IPS DF 4.7 (cell line): ENCODE results near the gene EPB41L3.
"Not testable (repeated sequence)": the region's sequence is repeated elsewhere in the genome, so short reads cannot be mapped to it uniquely, and the experiment has no call there.

ENCODE experiments used
- DNase-seq: peaks from one replicate; pipeline ENCODE4 v3.0.0-alpha.2; 2013; ENCODE audit warnings: low spot score; ENCODE audit errors: extremely low read depth

EPB41L3 gene

DNA sequence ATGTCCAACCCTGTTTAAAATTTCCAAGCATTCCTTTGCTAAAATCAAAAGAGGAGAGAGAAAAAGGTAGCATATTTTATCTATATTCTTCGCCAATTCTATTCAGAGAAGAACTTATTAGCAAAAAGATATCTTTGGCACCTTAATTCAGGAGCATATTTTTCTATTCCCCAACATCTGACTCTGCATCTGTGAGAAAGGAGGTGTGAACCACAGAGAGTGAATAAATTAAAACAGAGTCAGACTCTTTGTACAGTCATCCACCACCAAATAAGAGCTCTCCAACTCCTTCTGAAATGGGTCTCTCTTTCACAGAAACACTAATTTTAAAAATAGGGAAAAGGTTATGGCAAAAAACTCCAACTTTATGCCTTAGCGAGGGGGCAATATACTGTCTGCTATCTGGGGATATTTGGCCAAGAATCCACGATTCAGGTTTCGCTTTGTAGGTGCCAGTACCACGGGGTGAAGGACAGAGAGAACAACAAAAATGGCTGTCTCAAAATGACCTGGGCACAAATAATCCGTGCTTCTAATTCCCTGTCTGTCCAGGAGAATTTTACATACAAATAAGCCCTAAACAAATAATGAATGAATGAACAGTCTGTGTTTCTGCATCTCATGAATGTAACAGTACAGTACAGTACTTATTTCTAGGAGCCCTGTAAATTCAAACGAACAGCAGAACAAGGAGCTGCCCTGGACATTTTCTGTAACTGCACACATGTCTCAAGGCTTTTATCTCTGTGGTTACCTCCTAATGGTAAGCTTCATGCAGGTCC lies 43.4 kb downstream of the EPB41L3 start:
- DNase-seq: no peak

GRCh38 chr18:5498452-5498851 lies 45.3 kb downstream of the EPB41L3 start:
- no peak for DNase-seq

GRCh38 chr18:5496305-5496704 lies 47.5 kb downstream of the EPB41L3 start:
- no peak for DNase-seq

GRCh38 chr18:5490753-5491480 lies 52.9 kb downstream of the EPB41L3 start:
- DNase-seq: no peak

DNA sequence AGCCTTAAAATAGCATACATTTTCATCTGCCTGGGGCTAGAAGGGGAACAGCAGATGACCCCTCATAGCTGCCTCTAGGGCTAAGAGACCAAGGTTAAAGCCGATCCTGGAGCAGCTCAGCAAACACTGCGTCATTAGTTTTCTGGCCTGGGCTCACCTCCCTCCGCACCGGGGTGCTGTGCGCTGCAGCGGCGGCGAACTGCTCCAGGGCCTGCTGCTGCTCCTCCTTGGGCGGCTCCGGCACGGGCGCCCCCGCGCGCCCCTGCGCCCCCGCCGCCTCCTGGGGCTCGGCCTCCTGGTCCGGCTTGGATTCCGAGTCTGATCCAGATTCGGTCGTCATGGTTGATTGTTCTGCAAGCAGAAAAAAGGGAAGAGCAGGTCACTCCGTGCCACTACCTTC lies 55.0 kb downstream of the EPB41L3 start:
- DNase-seq: no peak

DNA sequence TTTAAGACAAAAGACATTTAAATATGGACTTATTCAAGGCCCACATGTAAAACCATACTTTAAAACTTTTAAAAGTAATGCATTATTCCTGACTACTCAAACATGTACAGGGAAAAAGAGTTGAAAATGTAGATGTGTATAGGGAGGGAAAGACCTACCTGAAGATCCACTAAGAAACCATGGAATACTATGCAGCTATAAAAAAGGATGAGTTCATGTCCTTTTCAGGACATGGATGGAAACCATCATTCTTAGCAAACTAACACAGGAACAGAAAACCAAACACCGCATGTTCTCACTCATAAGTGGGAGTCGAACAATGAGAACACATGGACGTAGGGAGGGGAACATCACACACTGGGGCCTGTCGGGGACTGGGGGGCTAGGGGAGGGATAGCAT lies 55.8 kb downstream of the EPB41L3 start:
- DNase-seq: not testable (repeated sequence)

DNA sequence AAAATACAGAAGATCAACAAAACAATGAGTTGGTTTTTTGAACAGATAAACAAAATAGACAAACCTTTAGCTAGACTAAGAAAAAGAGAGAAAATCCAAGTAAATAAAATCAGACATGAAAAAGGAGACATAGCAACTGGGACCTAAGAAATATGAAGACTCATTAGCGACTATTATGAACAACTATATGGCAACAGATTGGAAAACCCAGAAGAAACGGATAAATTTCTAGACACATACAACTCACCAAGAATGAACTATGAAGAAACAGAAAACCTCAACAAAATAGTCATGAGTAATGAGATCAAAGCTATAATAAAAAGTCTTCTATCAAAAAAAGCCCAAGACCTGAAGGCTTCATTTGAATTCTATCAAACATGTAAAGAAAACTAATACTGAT lies 59.3 kb downstream of the EPB41L3 start:
- DNase-seq: no peak

DNA sequence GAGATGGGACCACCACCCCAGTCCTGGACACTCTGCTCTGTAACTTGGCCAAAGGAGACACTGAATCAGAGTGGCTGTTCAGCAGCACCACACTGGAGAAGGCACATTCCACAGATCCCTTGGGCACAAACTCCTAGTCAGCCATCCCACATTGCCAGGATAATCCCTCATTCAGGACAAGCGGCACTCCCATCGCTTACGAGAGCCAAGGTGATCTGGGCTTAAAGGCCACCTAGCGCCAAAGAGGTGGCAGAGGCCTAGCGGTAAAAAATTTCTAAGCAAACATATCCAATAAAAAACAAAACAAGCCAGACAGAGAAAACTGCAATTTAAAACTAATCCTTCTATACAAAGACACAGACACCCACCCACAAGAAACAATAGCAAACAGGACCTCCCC lies 62.2 kb downstream of the EPB41L3 start:
- no peak for DNase-seq

- DNase-seq: no peak
These were observed 65.5 kb downstream of the EPB41L3 start for GRCh38 chr18:5478261-5478660.

- DNase-seq: no peak
These were observed 66.6 kb downstream of the EPB41L3 start for GRCh38 chr18:5476961-5477800.

DNA sequence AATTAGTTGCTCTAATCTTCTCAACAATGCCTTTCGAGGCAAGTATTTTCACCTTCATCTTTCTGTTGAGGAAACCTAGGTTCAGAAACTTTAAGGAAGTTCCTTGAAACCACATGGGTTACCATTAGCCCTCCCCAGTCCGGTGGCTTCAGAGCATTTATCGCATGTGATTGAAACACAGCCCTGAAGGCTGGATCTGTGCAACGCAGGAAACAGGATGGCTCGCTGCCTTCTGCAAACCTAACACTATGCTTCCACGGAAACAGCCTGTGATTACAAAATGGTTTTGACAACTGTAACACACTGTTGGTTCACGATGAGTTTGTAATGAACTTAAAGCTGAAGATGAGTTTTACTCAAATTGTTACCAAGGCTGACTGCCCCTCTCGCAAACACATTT lies 68.5 kb downstream of the EPB41L3 start:
- DNase-seq: no peak

- DNase-seq: no peak
These were observed 74.5 kb downstream of the EPB41L3 start for GRCh38 chr18:5469340-5469739.

GRCh38 chr18:5468394-5468793 lies 75.4 kb downstream of the EPB41L3 start:
- no peak for DNase-seq

- DNase-seq: no peak
These were observed 76.1 kb downstream of the EPB41L3 start for GRCh38 chr18:5467671-5468070.

- DNase-seq: no peak
These were observed 77.5 kb downstream of the EPB41L3 start for GRCh38 chr18:5466256-5466655.

DNA sequence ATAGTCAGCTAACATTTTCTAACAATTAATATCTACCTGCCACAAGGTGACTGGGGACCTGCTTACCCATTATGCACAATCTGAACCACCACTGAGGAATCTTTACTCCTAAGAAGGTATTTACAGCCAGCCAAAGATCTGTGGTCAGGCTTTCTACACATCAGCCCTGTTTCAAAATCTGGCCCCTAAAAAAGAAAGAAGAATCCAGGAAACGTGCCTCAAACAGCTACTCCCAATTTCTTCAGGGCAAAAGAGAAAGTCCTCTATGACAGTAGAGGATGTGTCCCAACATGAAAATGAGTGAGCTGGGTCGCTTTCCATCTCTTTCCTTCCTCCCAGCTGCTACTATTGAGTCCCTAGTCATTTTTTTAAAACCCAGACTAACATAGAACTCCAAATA lies 79.5 kb downstream of the EPB41L3 start:
- DNase-seq: no peak

- DNase-seq: no peak
These were observed 80.0 kb downstream of the EPB41L3 start for GRCh38 chr18:5463831-5464230.

DNA sequence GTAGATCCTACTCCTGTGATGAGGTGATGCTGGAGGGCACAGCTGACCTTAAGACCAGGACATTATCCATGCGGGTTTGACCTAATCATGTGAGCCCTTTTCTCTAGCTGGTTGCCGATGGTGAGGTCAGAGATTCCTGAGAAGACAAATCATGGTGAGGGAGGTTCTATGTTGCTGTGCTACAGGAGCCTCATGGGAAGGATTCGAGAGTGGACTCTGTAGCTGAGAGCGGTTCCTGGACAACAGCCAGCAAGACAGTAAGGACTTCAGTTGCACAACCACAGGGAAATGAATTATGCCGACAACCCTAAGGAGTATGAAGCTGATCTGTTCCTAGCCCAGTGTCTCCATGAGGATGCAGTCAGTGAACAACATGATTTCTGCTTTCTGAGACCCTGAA lies 80.4 kb downstream of the EPB41L3 start:
- no peak for DNase-seq

GRCh38 chr18:5462227-5462626 lies 81.6 kb downstream of the EPB41L3 start:
- no peak for DNase-seq

GRCh38 chr18:5461041-5461440 lies 82.8 kb downstream of the EPB41L3 start:
- DNase-seq: no peak

DNA sequence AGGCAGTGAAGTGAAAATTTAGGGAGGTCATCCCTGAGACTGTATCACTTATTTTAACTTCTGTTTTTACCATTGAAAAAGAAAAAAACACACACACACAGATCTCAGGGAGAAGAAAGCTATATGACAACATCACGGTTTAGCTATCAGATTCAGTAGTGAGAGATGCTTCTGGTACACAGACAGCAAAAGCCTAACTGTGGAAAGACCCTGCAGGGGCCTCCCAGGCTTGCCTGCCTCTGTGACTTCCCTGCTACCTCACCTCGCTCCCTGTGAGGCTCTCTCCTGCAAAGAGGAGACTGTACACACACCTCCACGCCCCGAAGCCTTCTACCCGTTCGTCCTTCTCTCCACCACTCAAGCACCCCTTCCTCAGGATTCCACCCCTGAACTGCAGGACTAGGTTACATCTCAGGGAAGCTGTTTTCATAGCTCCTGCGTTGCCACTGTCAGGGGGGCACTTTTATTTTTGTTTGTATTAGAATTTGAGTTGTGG lies 86.3 kb downstream of the EPB41L3 start:
- no peak for DNase-seq
